AG04449 (cell line): ENCODE data around the gene GLB1L3.

Experiments used
- CTCF ChIA-PET: fragments of 350-600 bp; formaldehyde crosslinking; extraction: SDS; loops from one replicate; lab custom pipeline; 2021; ENCODE audit warnings: antibody characterized with exemption; lab: Yijun Ruan, JAX
- POLR2A ChIA-PET: fragments of 400-600, 350-600 bp; formaldehyde crosslinking; extraction: SDS; loops from one replicate; lab custom pipeline; 2020; ENCODE audit warnings: antibody characterized with exemption, inconsistent platforms; lab: Yijun Ruan, JAX
- DNase-seq: peaks from one replicate; pipeline ENCODE4 v3.0.0-alpha.2; 2010; ENCODE audit warnings: low read depth, low spot score
- H3K4me3 ChIP-seq: 2 replicates; pipeline ENCODE4 v1.5.1; 2011; ENCODE audit warnings: low read depth, mild to moderate bottlenecking, control low read depth, low read length
- TF ChIP-seq, protein P1 (sequence below): IDR thresholded peaks from one replicate; pipeline ENCODE4 v1.5.1; 2011; ENCODE audit warnings: mild to moderate bottlenecking, moderate library complexity, low read length, control low read depth, inconsistent platforms; ENCODE audit not compliant: insufficient read depth; ENCODE audit errors: missing control alignments

Gene GLB1L3

DNA sequence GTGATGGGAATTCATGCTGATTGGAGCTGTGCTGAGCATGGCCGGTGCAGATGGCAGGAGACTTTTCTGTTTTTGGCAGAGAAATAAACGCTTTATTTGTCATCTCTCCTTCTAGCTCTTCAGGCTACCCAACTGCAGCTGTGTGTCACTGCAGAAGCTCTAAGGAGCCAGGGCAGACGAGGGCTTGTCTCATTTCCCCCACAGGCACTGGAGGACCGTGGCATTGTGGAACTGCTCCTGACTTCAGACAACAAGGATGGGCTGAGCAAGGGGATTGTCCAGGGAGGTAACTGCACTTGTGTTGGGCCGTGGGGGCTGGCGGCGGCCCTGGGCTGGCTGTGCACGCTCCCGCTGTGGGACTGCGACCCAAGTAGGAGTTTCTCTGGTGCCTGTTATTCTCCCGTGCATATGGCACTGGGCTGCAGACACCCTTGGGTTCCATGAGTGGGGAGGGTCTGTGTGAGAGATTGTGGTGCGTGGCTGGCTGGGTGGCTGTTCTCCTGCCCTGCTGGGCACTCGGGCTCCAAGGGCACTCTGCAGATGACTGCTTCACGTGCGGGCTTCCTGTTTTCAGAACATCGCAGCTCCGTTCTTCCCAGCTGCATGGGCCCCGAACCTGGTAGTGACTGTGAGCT is 82.8 kb downstream of the GLB1L3 start:
- no peak for DNase-seq

GRCh38 chr11:134359646-134360045 is 83.5 kb downstream of the GLB1L3 start:
- ChIA-PET CTCF (no interaction called here), POLR2A (no interaction called here)
- H3K4me3 ChIP-seq: no peak overlapping the region
- TF ChIP-seq, protein P1, sequence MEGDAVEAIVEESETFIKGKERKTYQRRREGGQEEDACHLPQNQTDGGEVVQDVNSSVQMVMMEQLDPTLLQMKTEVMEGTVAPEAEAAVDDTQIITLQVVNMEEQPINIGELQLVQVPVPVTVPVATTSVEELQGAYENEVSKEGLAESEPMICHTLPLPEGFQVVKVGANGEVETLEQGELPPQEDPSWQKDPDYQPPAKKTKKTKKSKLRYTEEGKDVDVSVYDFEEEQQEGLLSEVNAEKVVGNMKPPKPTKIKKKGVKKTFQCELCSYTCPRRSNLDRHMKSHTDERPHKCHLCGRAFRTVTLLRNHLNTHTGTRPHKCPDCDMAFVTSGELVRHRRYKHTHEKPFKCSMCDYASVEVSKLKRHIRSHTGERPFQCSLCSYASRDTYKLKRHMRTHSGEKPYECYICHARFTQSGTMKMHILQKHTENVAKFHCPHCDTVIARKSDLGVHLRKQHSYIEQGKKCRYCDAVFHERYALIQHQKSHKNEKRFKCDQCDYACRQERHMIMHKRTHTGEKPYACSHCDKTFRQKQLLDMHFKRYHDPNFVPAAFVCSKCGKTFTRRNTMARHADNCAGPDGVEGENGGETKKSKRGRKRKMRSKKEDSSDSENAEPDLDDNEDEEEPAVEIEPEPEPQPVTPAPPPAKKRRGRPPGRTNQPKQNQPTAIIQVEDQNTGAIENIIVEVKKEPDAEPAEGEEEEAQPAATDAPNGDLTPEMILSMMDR: no peak
- no peak for DNase-seq

More for the DNA sequence above, 82.8 kb downstream of the GLB1L3 start:
- no peak overlapping the region for H3K4me3 ChIP-seq
- POLR2A ChIA-PET: no interaction called here
- TF ChIP-seq, protein P1: no peak
- CTCF ChIA-PET: no interaction called here

- ChIA-PET POLR2A (no interaction called here), CTCF (no interaction called here)
- TF ChIP-seq, protein P1: peak; percentile 94
- H3K4me3 ChIP-seq: no peak overlapping the region
- no peak for DNase-seq
Measured at GRCh38 chr11:134360050-134360835, 84.1 kb downstream of the GLB1L3 start.

- ChIA-PET CTCF (no interaction called here), POLR2A (no interaction called here)
- no peak for DNase-seq
- H3K4me3 ChIP-seq: no peak overlapping the region
- TF ChIP-seq, protein P1: no peak
Measured at GRCh38 chr11:134361661-134362060, 85.5 kb downstream of the GLB1L3 start.

- POLR2A ChIA-PET: no interaction called here
Measured at GRCh38 chr11:134362192-134362901, 86.2 kb downstream of the GLB1L3 start.

More at GRCh38 chr11:134362192-134362901, 86.2 kb downstream of the GLB1L3 start:
- CTCF ChIA-PET: no interaction called here
- TF ChIP-seq, protein P1: no peak
- DNase-seq: no peak
- no peak overlapping the region for H3K4me3 ChIP-seq
